ENCODE data around the gene ATP6V0A1.
"Not testable (repeated sequence)": the region's sequence is repeated elsewhere in the genome, so short reads cannot be mapped to it uniquely, and the experiment has no call there.

The ATP6V0A1 gene

GRCh38 chr17:42477824-42478223, 19.1 kb downstream of the ATP6V0A1 start:
- DNase-seq: not testable (repeated sequence)

GRCh38 chr17:42484304-42484703, 25.6 kb downstream of the ATP6V0A1 start:
- DNase-seq: no peak

GRCh38 chr17:42485680-42486079, 27.0 kb downstream of the ATP6V0A1 start:
- DNase-seq: no peak

GRCh38 chr17:42488032-42488431, 29.4 kb downstream of the ATP6V0A1 start:
- DNase-seq: no peak

- DNase-seq: no peak
Observed at GRCh38 chr17:42493319-42493718, 34.6 kb downstream of the ATP6V0A1 start.

- no peak for DNase-seq
Observed at GRCh38 chr17:42494673-42495072, 36.0 kb downstream of the ATP6V0A1 start.

- DNase-seq: no peak
Observed at GRCh38 chr17:42498828-42499227, 40.1 kb downstream of the ATP6V0A1 start.

- no peak for DNase-seq
Observed at GRCh38 chr17:42502091-42502490, 43.4 kb downstream of the ATP6V0A1 start.

GRCh38 chr17:42502926-42503325, 44.2 kb downstream of the ATP6V0A1 start:
- no peak for DNase-seq

GRCh38 chr17:42507671-42508070, 49.0 kb downstream of the ATP6V0A1 start:
- no peak for DNase-seq

GRCh38 chr17:42508426-42509165, 49.9 kb downstream of the ATP6V0A1 start:
- no peak for DNase-seq

- no peak for DNase-seq
Observed at GRCh38 chr17:42509409-42509808, 50.7 kb downstream of the ATP6V0A1 start.

GRCh38 chr17:42509841-42510240, 51.2 kb downstream of the ATP6V0A1 start:
- no peak for DNase-seq

GRCh38 chr17:42512246-42512645, 53.6 kb downstream of the ATP6V0A1 start:
- DNase-seq: no peak

- no peak for DNase-seq
Observed at GRCh38 chr17:42512733-42513251, 54.1 kb downstream of the ATP6V0A1 start.

GRCh38 chr17:42513686-42514085, 55.0 kb downstream of the ATP6V0A1 start:
- no peak for DNase-seq

- no peak for DNase-seq
Observed at GRCh38 chr17:42514279-42514678, 55.6 kb downstream of the ATP6V0A1 start.

GRCh38 chr17:42514867-42515266, 56.2 kb downstream of the ATP6V0A1 start:
- DNase-seq: no peak

GRCh38 chr17:42517516-42517915, 58.8 kb downstream of the ATP6V0A1 start:
- DNase-seq: peak; percentile 70

GRCh38 chr17:42518046-42518754, 59.5 kb downstream of the ATP6V0A1 start:
- DNase-seq: no peak

GRCh38 chr17:42518755-42519545, 60.3 kb downstream of the ATP6V0A1 start:
- no peak for DNase-seq

GRCh38 chr17:42519546-42520491, 61.1 kb downstream of the ATP6V0A1 start:
- peak; percentile 49 for DNase-seq

All from 8988T (cell line).